Measurements from ENCODE around the gene DISP3.

DNA sequence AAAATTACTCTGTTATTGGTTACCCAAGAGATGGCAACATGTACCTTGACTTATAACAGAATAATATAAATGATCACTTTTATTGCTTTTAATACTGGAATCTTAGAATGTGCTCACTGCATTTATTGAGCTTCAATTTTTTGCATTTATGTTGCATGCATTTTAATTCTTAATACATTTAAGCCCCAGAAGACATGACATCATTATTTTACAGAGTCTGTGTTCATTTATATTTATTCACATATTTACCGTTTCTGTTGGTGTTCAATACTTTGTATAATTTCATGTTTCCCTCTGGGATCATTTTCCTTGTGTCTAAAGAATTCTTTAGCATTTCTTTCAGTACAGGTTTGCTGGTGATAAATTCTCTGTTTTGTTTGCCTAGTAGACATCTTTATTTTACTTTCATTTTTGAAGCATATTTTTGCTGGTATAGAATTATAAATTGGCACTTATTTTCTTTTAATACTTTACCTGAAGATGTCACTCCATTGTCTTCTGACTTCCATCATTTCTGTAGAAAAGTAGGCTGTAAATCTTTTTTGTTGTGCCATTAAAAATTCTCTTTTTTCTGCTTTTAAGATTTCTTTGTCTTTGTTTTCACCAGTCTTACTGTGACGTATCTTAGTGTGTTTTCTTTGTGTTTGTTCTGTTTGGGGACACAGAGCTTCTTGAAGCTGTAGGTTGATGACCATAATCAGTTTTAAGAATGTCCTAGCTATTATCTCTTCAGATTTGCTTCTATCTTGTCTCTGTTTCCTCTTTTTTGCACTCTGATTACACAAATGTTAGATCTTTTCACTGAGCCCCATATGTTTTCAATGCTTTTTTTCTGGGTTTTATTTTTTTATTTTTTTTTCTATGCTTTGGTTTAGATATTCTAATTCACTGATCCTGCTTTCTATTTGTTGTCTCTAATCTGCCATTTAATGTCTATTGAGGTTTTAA is 26.9 kb downstream of the DISP3 start:
- TF ChIP-seq CTCF (IDR thresholded peaks at IDR 0.05) = no peak
- TF ChIP-seq POLR2A (IDR thresholded peaks at IDR 0.05) = no peak
